Natural killer cell treated with Interleukin-12 subunit alpha and Interleukin-12 subunit beta and Interleukin-15 and Interleukin-18, amount 100 ng/mL, for 72 hours (primary cell): Measurements from ENCODE around the gene CYP26A1. TPM values are rescaled to one million over a fixed set of nuclear protein-coding genes. Genes with fewer than 3 reads are reported as not detected.

ENCODE experiments used
- ATAC-seq, 2 donors: fragments of 150-1000 bp; cut with Tn5 transposase in 1 of 2; sonication (Bioruptor Pico), chemical (Tn5 transposase) in 1 of 2; 2 replicates each; pipeline ENCODE4 v1.10.0; 2021
- DNase-seq: peaks from one replicate; pipeline ENCODE4 v3.0.0; 2022; ENCODE audit warnings: low spot score
- H3K27ac Mint-ChIP-seq, 2 donors: 1 replicate in 1 of 2; 2 replicates in 1 of 2; pipeline ENCODE4 v1.8.0; 2022; ENCODE audit warnings: mixed read lengths in 2 of 2, mild to moderate bottlenecking in 1 of 2, moderate library complexity in 1 of 2
- H3K27me3 Mint-ChIP-seq, 2 donors: 1 replicate in 1 of 2; 2 replicates in 1 of 2; pipeline ENCODE4 v1.8.0; 2022; ENCODE audit warnings: mixed read lengths in 2 of 2
- H3K36me3 Mint-ChIP-seq: one replicate; pipeline ENCODE4 v1.8.0; 2022; ENCODE audit warnings: mixed read lengths
- H3K4me1 Mint-ChIP-seq, 2 donors: 1 replicate in 1 of 2; 2 replicates in 1 of 2; pipeline ENCODE4 v1.8.0; 2022; ENCODE audit warnings: low read depth in 2 of 2, mixed read lengths in 2 of 2, mild to moderate bottlenecking in 1 of 2
- H3K4me3 Mint-ChIP-seq: one replicate; pipeline ENCODE4 v1.8.0; 2022; ENCODE audit warnings: mixed read lengths
- H3K9me3 Mint-ChIP-seq: 2 replicates; pipeline ENCODE4 v1.8.0; 2022; ENCODE audit warnings: mixed read lengths
- total RNA-seq, 2 donors: library from RNA; stranded (reverse); gene quantifications; one replicate each; pipeline ENCODE4 v1.2.3, GENCODE V29; 2022

The CYP26A1 gene
- total RNA-seq, 2 donors from 2014 or later, result not detected

DNA sequence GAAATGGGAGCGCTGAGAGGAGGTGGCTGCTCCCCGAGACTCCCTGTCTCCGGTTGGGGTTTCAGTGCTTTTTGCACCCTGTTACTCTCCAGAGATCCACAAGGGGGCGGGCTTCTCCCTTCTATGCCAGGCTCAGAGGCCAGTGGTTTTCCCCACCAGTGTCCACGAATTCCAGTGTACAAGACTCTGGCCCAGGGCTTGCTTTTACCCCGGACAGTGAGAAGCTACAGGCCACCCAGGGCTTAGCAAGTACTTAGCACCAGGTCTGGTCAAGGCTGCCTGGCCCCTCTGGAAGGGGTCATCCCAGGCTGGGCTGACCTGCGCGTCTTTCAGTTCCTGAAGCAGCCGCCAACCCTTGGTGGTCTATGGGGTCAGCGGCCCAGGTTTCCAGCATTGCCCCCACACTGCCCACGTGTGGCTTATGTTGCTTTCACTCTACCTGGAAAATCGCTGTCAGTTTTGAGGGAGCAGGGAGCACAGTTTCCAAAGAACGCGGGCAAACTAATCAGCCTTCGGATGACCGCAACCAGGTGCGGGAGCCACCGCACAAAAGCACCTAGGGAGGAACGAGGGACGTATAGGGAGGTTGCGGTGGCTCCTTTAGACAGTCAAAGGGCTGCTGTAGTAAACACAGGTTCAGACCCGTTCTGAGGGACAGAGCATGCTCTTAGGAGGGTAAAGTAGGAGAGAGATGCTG, 6.8 kb downstream of the CYP26A1 start:
- Mint-ChIP-seq H3K4me3 (no peak overlapping the region), H3K9me3 (no peaks in the 10 kb centered on the region), H3K4me1 (peaks cover 6 to 9% of the 10 kb centered on the region in 2 donors), H3K27me3 (peaks cover 29 to 65% of the 10 kb centered on the region in 2 donors), H3K27ac (no peak overlapping the region), H3K36me3 (no peaks in the 10 kb centered on the region)
- ATAC-seq (peak; percentile 55 to 63), DNase-seq (no peak)

- Mint-ChIP-seq H3K27ac (no peak overlapping the region), H3K36me3 (no peaks in the 10 kb centered on the region), H3K4me1 (peaks cover 3 to 4% of the 10 kb centered on the region in 2 donors), H3K4me3 (no peak overlapping the region), H3K27me3 (peaks cover 27 to 57% of the 10 kb centered on the region in 2 donors), H3K9me3 (no peaks in the 10 kb centered on the region)
- DNase-seq, result no peak
- no peak for ATAC-seq
Observed at GRCh38 chr10:93081318-93081717, 7.6 kb downstream of the CYP26A1 start.

- Mint-ChIP-seq H3K27ac (no peak overlapping the region), H3K4me1 (peaks cover 3 to 4% of the 10 kb centered on the region in 2 donors), H3K4me3 (no peak overlapping the region), H3K36me3 (no peaks in the 10 kb centered on the region), H3K9me3 (no peaks in the 10 kb centered on the region), H3K27me3 (peaks cover 23 to 51% of the 10 kb centered on the region in 2 donors)
- DNase-seq, result no peak
- ATAC-seq, result no peak
Observed at GRCh38 chr10:93081834-93082233, 8.1 kb downstream of the CYP26A1 start.

- Mint-ChIP-seq H3K9me3 (no peaks in the 10 kb centered on the region), H3K36me3 (no peaks in the 10 kb centered on the region), H3K27ac (no peak overlapping the region), H3K27me3 (peaks cover 24 to 45% of the 10 kb centered on the region in 2 donors), H3K4me1 (peaks cover 3 to 4% of the 10 kb centered on the region in 2 donors), H3K4me3 (no peak overlapping the region)
- ATAC-seq (no peak), DNase-seq (no peak)
Observed at GRCh38 chr10:93083743-93084539, 10.2 kb downstream of the CYP26A1 start.

DNA sequence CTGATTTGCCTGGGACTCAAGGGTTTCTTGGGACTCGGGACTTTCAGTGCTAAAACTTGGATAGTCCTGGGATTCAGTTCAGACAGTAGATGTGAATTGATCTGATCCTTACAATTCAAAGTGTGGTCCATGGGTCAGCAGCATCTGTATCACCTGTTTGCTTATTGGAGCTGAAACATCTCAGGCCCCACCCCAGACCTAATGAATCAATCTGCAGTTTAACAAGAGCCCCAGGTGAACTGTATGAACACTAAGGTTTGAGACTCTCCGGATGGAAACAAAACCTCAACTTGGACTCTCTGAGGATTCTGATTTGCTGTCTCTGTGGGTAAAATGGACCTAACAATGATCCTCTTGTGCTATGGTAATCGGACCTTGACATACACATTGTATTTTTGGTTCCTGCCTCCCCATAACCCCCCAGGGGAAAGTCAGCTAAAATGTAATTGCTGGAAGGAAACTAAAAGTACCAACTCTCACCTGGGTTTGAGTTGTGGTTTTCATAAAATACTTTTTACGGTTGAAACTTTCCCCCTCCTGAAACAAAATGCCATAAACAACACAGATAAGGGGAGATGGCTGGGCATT, 11.7 kb downstream of the CYP26A1 start:
- Mint-ChIP-seq H3K9me3 (no peaks in the 10 kb centered on the region), H3K36me3 (no peaks in the 10 kb centered on the region), H3K27me3 (peaks cover 19 to 33% of the 10 kb centered on the region in 2 donors), H3K4me1 (no peaks in the 10 kb centered on the region), H3K4me3 (no peak overlapping the region), H3K27ac (no peak overlapping the region)
- no peak for DNase-seq
- no peak for ATAC-seq

GRCh38 chr10:93086289-93086688, 12.6 kb downstream of the CYP26A1 start:
- H3K9me3 Mint-ChIP-seq, result no peaks in the 10 kb centered on the region
- no peak for DNase-seq
- H3K36me3 Mint-ChIP-seq, result no peaks in the 10 kb centered on the region
- H3K4me1 Mint-ChIP-seq, result no peaks in the 10 kb centered on the region
- ATAC-seq, result no peak
- peaks cover 15 to 27% of the 10 kb centered on the region in 2 donors for H3K27me3 Mint-ChIP-seq
- no peak overlapping the region for H3K4me3 Mint-ChIP-seq
- no peak overlapping the region for H3K27ac Mint-ChIP-seq

DNA sequence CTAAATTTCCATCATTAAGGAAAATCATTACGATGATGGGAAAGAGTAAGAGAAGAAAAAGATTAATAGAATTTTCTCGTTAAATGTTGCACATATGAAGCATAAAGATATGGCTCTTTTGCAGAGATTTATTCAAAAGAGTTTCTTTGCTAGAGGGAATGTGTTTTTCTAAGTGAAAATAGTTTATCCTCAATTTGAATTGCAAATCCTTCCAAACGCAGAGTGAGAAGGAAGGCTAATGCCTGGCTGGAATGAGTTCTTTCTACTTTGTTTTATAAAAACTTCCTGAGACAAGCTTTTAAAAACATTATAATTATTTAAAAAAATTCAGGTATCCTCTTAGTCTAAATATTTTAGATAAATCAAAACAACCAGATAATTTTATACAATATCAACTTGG, 14.2 kb downstream of the CYP26A1 start:
- Mint-ChIP-seq H3K27ac (no peak overlapping the region), H3K9me3 (no peaks in the 10 kb centered on the region), H3K36me3 (no peaks in the 10 kb centered on the region), H3K4me1 (no peaks in the 10 kb centered on the region), H3K27me3 (peaks cover 12 to 21% of the 10 kb centered on the region in 2 donors), H3K4me3 (no peak overlapping the region)
- DNase-seq (no peak), ATAC-seq (no peak)

DNA sequence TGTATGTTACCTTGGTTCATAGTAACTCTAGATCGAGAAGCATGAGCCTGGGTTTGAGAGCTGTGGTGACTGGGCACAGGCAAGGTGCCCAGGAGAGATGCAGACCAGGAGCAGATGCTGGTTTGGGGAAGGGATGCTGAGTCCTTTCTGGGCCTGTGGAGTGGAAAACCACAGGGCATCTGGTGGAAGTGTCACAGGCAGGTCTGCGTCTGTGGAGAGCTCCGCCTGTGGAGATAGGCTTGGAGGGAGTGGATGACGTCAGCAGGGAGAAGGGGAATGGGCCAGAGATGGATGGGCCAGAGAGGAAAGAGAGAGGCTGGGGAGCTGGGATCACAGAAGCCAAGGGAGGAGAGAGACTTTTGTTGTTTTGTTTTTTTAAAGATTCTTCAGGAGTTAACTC, 14.8 kb downstream of the CYP26A1 start:
- no peak for ATAC-seq
- no peaks in the 10 kb centered on the region for H3K4me1 Mint-ChIP-seq
- no peaks in the 10 kb centered on the region for H3K9me3 Mint-ChIP-seq
- H3K36me3 Mint-ChIP-seq, result no peaks in the 10 kb centered on the region
- no peak overlapping the region for H3K4me3 Mint-ChIP-seq
- no peak for DNase-seq
- no peak overlapping the region for H3K27ac Mint-ChIP-seq
- peaks cover 17 to 18% of the 10 kb centered on the region in 2 donors for H3K27me3 Mint-ChIP-seq

GRCh38 chr10:93090619-93091018, 16.9 kb downstream of the CYP26A1 start:
- Mint-ChIP-seq H3K9me3 (no peaks in the 10 kb centered on the region), H3K27ac (no peak overlapping the region), H3K4me1 (no peaks in the 10 kb centered on the region), H3K27me3 (peaks cover 21 to 22% of the 10 kb centered on the region in 2 donors), H3K36me3 (no peaks in the 10 kb centered on the region), H3K4me3 (no peak overlapping the region)
- ATAC-seq, result no peak
- no peak for DNase-seq

DNA sequence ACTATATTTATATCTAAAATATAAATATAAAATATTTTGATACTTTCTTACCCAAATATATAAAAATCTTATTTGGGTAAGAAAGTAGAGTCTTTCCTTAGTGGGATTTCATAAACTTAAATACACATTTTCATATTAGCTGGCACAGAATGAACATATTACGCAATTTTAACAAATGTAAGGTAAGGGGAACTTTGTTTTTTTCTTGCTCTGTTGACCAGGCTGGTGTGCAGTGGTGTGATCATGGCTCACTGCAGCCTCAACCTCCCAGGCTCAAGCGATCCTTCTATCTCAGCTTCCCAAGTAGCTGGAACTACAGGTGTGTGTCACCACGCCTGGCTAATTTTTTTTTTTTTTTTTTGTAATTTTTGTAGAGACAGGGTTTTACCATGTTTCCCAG, 18.3 kb downstream of the CYP26A1 start:
- no peaks in the 10 kb centered on the region for H3K36me3 Mint-ChIP-seq
- peaks cover 18 to 21% of the 10 kb centered on the region in 2 donors for H3K27me3 Mint-ChIP-seq
- no peak for DNase-seq
- no peaks in the 10 kb centered on the region for H3K9me3 Mint-ChIP-seq
- H3K27ac Mint-ChIP-seq, result no peak overlapping the region
- ATAC-seq, result no peak
- no peak overlapping the region for H3K4me3 Mint-ChIP-seq
- H3K4me1 Mint-ChIP-seq, result no peaks in the 10 kb centered on the region

GRCh38 chr10:93095225-93095624, 21.5 kb downstream of the CYP26A1 start:
- no peaks in the 10 kb centered on the region for H3K4me1 Mint-ChIP-seq
- DNase-seq (no peak), ATAC-seq (no peak)
- H3K27me3 Mint-ChIP-seq, result peaks cover 14 to 15% of the 10 kb centered on the region in 2 donors
- no peaks in the 10 kb centered on the region for H3K9me3 Mint-ChIP-seq
- no peak overlapping the region for H3K4me3 Mint-ChIP-seq
- no peaks in the 10 kb centered on the region for H3K36me3 Mint-ChIP-seq
- H3K27ac Mint-ChIP-seq, result no peak overlapping the region

GRCh38 chr10:93096901-93097300, 23.2 kb downstream of the CYP26A1 start:
- ATAC-seq, result no peak

DNA sequence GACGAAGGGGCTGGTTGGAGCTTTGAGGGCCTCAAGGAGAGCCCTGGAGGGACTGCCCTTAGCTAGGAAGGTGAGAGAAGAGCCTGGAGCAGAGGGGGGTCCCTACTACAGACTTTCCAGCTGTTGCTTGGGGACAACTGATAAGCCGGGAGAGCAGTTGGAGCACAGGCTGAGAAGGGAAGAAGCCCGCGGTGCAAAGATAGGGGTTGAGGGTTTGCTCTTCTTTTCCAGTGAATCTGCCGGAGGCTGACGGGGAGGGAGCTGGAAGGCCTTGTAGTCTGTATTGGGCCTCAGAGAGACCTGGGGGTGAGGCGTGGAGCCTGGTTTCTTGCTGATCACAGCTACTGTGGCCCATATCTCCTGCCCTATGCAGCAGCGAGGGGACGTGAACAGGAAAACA, 23.7 kb downstream of the CYP26A1 start:
- no peak for ATAC-seq
- Mint-ChIP-seq H3K27me3 (peaks cover 14% of the 10 kb centered on the region in 2 donors), H3K27ac (no peak overlapping the region), H3K4me3 (no peak overlapping the region), H3K9me3 (no peaks in the 10 kb centered on the region), H3K36me3 (no peaks in the 10 kb centered on the region), H3K4me1 (no peaks in the 10 kb centered on the region)
- no peak for DNase-seq

More at GRCh38 chr10:93096901-93097300, 23.2 kb downstream of the CYP26A1 start:
- H3K36me3 Mint-ChIP-seq, result no peaks in the 10 kb centered on the region
- H3K4me3 Mint-ChIP-seq, result no peak overlapping the region
- DNase-seq, result no peak
- H3K4me1 Mint-ChIP-seq, result no peaks in the 10 kb centered on the region
- no peaks in the 10 kb centered on the region for H3K9me3 Mint-ChIP-seq
- no peak overlapping the region for H3K27ac Mint-ChIP-seq
- H3K27me3 Mint-ChIP-seq, result peaks cover 14 to 15% of the 10 kb centered on the region in 2 donors

GRCh38 chr10:93098816-93099215, 25.1 kb downstream of the CYP26A1 start:
- H3K4me1 Mint-ChIP-seq, result no peaks in the 10 kb centered on the region
- H3K4me3 Mint-ChIP-seq, result no peak overlapping the region
- peaks cover 6 to 12% of the 10 kb centered on the region in 2 donors for H3K27me3 Mint-ChIP-seq
- DNase-seq, result no peak
- H3K27ac Mint-ChIP-seq, result no peak overlapping the region
- H3K9me3 Mint-ChIP-seq, result no peaks in the 10 kb centered on the region
- no peak for ATAC-seq
- no peaks in the 10 kb centered on the region for H3K36me3 Mint-ChIP-seq
